ENCODE measurements around the gene RGS1. TPM values are rescaled to one million over a fixed set of nuclear protein-coding genes. Genes with fewer than 3 reads are reported as not detected.

Gene RGS1
- total RNA-seq, 1 donor from 2014 or later = not detected

DNA sequence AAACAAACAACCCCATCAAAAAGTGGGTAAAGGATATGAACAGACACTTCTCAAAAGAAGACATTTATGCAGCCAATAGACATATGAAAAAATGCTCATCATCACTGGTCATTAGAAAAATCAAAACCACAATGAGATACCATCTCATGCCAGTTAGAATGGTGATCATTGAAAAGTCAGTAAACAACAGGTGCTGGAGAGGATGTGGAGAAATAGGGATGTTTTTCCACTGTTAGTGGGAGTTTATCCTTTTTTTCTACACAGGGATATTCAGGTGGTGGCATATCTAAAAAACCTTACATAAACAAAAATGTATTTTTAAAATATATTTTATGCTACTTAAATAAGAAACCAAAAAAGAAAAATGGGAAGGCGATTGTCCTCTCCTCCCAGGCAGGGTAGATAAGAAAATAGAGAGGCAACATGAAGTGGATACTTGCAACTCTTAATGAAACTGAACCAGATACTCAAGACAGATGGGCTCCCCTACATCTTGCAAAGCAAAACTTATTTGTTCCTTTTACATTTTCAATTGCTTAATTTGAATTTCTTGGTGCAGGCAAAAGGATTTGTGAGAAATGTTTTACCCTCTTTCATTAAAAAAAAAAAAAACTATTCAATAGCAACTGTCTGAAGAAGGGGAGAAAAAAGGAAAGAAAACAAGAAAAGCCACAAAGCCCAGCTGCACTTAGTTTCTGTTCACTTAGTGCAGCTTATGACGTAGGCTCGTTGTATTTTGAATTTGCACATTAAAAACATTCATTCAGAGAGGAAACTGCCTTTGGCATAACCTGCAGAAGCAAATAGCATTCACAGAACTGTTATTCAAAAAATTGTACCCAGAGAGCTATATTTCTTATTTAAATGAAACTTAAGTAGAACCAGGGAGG lies 36.9 kb upstream of the RGS1 start:
- H3K27me3 Mint-ChIP-seq (ENCODE audit: unreplicated experiment) = peaks cover 1% of the 10 kb centered on the region
- TF ChIP-seq, protein P1, sequence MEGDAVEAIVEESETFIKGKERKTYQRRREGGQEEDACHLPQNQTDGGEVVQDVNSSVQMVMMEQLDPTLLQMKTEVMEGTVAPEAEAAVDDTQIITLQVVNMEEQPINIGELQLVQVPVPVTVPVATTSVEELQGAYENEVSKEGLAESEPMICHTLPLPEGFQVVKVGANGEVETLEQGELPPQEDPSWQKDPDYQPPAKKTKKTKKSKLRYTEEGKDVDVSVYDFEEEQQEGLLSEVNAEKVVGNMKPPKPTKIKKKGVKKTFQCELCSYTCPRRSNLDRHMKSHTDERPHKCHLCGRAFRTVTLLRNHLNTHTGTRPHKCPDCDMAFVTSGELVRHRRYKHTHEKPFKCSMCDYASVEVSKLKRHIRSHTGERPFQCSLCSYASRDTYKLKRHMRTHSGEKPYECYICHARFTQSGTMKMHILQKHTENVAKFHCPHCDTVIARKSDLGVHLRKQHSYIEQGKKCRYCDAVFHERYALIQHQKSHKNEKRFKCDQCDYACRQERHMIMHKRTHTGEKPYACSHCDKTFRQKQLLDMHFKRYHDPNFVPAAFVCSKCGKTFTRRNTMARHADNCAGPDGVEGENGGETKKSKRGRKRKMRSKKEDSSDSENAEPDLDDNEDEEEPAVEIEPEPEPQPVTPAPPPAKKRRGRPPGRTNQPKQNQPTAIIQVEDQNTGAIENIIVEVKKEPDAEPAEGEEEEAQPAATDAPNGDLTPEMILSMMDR (IDR thresholded peaks at IDR 0.05; ENCODE audit: unreplicated experiment) = no peak
- H3K36me3 Mint-ChIP-seq (ENCODE audit: low read depth, unreplicated experiment) = no peaks in the 10 kb centered on the region
- peak overlapping the region; percentile 34 for H3K27ac Mint-ChIP-seq (ENCODE audit: unreplicated experiment)
- H3K4me3 Mint-ChIP-seq (ENCODE audit: unreplicated experiment) = no peak overlapping the region
- peaks cover 3% of the 10 kb centered on the region for H3K4me1 Mint-ChIP-seq (ENCODE audit: unreplicated experiment)
- no peak for DNase-seq (ENCODE audit: low spot score)
- no peaks in the 10 kb centered on the region for H3K9me3 Mint-ChIP-seq (ENCODE audit: unreplicated experiment)

DNA sequence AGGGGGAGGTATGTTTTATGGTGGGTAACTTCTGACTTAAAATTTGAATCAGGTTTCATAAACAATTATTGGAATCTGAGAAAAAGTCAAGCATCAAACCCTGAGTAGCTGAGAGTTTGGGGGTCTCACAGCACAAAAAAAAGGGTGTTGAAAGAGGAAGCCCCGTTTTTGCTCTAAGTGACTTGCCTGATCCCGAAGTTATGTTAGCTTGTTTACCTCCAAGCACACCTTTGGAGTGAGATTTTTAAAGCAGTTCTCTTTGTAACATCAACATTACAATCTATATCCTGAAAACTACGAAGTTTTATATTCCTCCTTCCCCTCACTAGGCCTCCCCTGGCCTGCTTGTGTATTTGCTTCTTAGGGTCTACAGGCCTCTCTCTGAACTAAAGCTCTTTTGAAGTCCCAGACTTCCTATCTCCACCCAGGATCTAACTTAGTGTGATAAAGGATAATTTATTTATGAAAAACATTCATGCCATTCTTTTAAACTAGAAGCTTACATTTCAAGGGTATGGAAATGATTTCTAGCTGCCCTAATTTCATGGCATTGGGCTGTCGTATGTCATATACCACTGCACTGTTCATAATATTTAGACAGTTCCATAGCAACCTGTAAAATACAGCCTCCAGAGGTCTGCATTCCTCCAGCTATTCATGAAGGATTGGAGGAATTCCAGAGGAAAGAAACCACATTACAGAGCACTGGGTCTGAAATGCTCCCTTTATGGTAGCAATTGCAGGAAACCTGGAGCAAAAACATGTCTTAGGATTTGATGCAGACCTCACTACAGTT lies 36.1 kb upstream of the RGS1 start:
- no peaks in the 10 kb centered on the region for H3K9me3 Mint-ChIP-seq (ENCODE audit: unreplicated experiment)
- H3K27ac Mint-ChIP-seq (ENCODE audit: unreplicated experiment) = peak overlapping the region; percentile 95
- peaks cover 3% of the 10 kb centered on the region for H3K4me1 Mint-ChIP-seq (ENCODE audit: unreplicated experiment)
- no peaks in the 10 kb centered on the region for H3K36me3 Mint-ChIP-seq (ENCODE audit: low read depth, unreplicated experiment)
- H3K27me3 Mint-ChIP-seq (ENCODE audit: unreplicated experiment) = peaks cover 1% of the 10 kb centered on the region
- no peak overlapping the region for H3K4me3 Mint-ChIP-seq (ENCODE audit: unreplicated experiment)
- peak; percentile 5 for DNase-seq (ENCODE audit: low spot score)
- TF ChIP-seq, protein P1 (IDR thresholded peaks at IDR 0.05; ENCODE audit: unreplicated experiment) = no peak

DNA sequence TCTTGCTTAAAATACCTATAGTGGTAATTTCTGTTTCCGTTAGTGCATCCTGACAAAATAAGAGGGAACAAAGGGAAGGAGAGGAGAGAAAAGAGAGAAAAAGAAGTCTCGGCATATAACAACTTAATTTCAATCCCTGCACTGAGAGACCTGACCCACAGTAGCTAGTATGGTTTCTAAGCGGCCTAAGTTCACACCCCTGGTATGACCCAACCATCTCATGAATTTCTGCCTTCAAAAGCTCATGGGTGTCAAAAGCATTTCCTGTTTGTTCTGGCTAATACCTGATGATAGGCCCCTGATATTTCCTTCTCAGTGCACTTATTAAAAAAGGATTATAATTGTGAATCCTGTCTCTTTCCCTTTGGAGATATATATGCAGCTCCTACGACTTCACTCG lies 32.1 kb upstream of the RGS1 start:
- no peak overlapping the region for H3K27ac Mint-ChIP-seq (ENCODE audit: unreplicated experiment)

DNA sequence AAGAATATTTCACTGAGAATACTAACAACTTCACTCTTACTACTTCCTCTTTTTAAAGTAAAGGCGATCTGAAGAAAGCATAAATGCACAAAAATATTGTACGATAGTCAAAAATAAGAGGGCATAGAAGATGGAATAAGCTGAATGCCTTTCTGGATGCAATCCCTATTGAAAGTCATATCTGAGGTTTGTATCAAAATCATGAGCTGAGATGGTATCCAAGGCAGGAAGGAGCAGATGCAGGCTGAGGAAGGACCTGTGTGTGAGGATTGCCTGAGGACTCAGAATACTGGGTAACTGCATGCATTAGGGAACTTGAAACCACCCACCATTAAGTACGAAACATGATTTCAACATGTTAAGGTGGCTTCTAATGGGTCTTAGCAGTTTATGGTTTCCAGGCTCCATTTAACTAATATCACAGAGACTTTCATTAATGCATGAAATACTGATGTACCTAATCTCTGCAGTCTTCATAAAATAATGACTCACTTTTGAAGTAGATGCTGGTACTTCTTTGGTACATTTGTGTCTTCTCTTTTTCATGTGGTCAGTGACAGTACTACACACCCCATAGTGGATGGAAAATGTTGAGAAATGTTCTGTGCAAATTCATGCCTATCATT lies 29.6 kb upstream of the RGS1 start:
- DNase-seq (ENCODE audit: low spot score) = no peak
- Mint-ChIP-seq H3K27me3 (ENCODE audit: unreplicated experiment) (peaks cover 1% of the 10 kb centered on the region), H3K9me3 (ENCODE audit: unreplicated experiment) (no peaks in the 10 kb centered on the region), H3K4me3 (ENCODE audit: unreplicated experiment) (no peak overlapping the region), H3K4me1 (ENCODE audit: unreplicated experiment) (no peaks in the 10 kb centered on the region), H3K27ac (ENCODE audit: unreplicated experiment) (no peak overlapping the region), H3K36me3 (ENCODE audit: low read depth, unreplicated experiment) (no peaks in the 10 kb centered on the region)
- TF ChIP-seq, protein P1 (IDR thresholded peaks at IDR 0.05; ENCODE audit: unreplicated experiment) = peak; percentile 56

More for the DNA sequence above, 32.1 kb upstream of the RGS1 start:
- TF ChIP-seq, protein P1 (IDR thresholded peaks at IDR 0.05; ENCODE audit: unreplicated experiment) = no peak
- no peaks in the 10 kb centered on the region for H3K9me3 Mint-ChIP-seq (ENCODE audit: unreplicated experiment)
- peaks cover 1% of the 10 kb centered on the region for H3K27me3 Mint-ChIP-seq (ENCODE audit: unreplicated experiment)
- H3K4me3 Mint-ChIP-seq (ENCODE audit: unreplicated experiment) = no peak overlapping the region
- no peaks in the 10 kb centered on the region for H3K36me3 Mint-ChIP-seq (ENCODE audit: low read depth, unreplicated experiment)
- no peak for DNase-seq (ENCODE audit: low spot score)
- peaks cover 3% of the 10 kb centered on the region for H3K4me1 Mint-ChIP-seq (ENCODE audit: unreplicated experiment)

All from endothelial cell (in vitro differentiated cells).